ENCODE results near the gene LRRK2.
"Not testable (repeated sequence)": the region's sequence is repeated elsewhere in the genome, so short reads cannot be mapped to it uniquely, and the experiment has no call there.

Gene LRRK2

GRCh38 chr12:40375076-40375475 lies 150.3 kb downstream of the LRRK2 start:
- Histone ChIP-seq H3K9me3 (no peaks in the 10 kb centered on the region), H3K4me3 (ENCODE audit: low read depth, low read length) (no peak overlapping the region), H3K4me1 (no peaks in the 10 kb centered on the region), H3K36me3 (no peaks in the 10 kb centered on the region), H3K27me3 (no peaks in the 10 kb centered on the region)
- no peak for DNase-seq
- TF ChIP-seq CTCF (IDR thresholded peaks at IDR 0.05; ENCODE audit: low read depth, low read length): peak; percentile 34

GRCh38 chr12:40376533-40377267 lies 151.9 kb downstream of the LRRK2 start:
- Histone ChIP-seq H3K27me3 (no peaks in the 10 kb centered on the region), H3K4me1 (no peaks in the 10 kb centered on the region), H3K36me3 (no peaks in the 10 kb centered on the region), H3K9me3 (no peaks in the 10 kb centered on the region), H3K4me3 (ENCODE audit: low read depth, low read length) (no peak overlapping the region)
- no peak for TF ChIP-seq CTCF (IDR thresholded peaks at IDR 0.05; ENCODE audit: low read depth, low read length)
- DNase-seq: no peak

GRCh38 chr12:40378691-40379090 lies 153.9 kb downstream of the LRRK2 start:
- Histone ChIP-seq H3K4me3 (ENCODE audit: low read depth, low read length) (no peak overlapping the region), H3K27me3 (no peaks in the 10 kb centered on the region), H3K36me3 (no peaks in the 10 kb centered on the region), H3K4me1 (no peaks in the 10 kb centered on the region), H3K9me3 (no peaks in the 10 kb centered on the region)
- no peak for DNase-seq
- no peak for TF ChIP-seq CTCF (IDR thresholded peaks at IDR 0.05; ENCODE audit: low read depth, low read length)

- Histone ChIP-seq H3K4me3 (ENCODE audit: low read depth, low read length) (no peak overlapping the region), H3K4me1 (no peaks in the 10 kb centered on the region)
These were observed 157.4 kb downstream of the LRRK2 start for GRCh38 chr12:40382217-40382616.

GRCh38 chr12:40387279-40387678 lies 162.5 kb downstream of the LRRK2 start:
- H3K9me3 ChIP-seq; H3K4me3 ChIP-seq (ENCODE audit: low read depth, low read length); H3K27me3 ChIP-seq; DNase-seq; H3K36me3 ChIP-seq; H3K4me1 ChIP-seq: not testable (repeated sequence)

More at GRCh38 chr12:40382217-40382616, 157.4 kb downstream of the LRRK2 start:
- no peaks in the 10 kb centered on the region for H3K27me3 ChIP-seq
- no peaks in the 10 kb centered on the region for H3K9me3 ChIP-seq
- no peak for TF ChIP-seq CTCF (IDR thresholded peaks at IDR 0.05; ENCODE audit: low read depth, low read length)
- H3K36me3 ChIP-seq: no peaks in the 10 kb centered on the region
- DNase-seq: no peak

- Histone ChIP-seq H3K9me3 (no peaks in the 10 kb centered on the region; the same call in 1 of the 2 replicates), H3K4me1 (no peaks in the 10 kb centered on the region), H3K36me3 (no peaks in the 10 kb centered on the region), H3K4me3 (ENCODE audit: low read depth, low read length) (no peak overlapping the region), H3K27me3 (no peaks in the 10 kb centered on the region)
- no peak for DNase-seq
- no peak for TF ChIP-seq CTCF (IDR thresholded peaks at IDR 0.05; ENCODE audit: low read depth, low read length)
These were observed 166.2 kb downstream of the LRRK2 start for GRCh38 chr12:40390980-40391379.

Measured in BE2C (cell line).